Pons (tissue), 1 donor: ENCODE results near the gene ASIC1.

Source experiments
- DNase-seq: peaks from one replicate; pipeline ENCODE4 v3.0.0-alpha.2; 2016; ENCODE audit warnings: low spot score

Gene ASIC1

GRCh38 chr12:50107416-50108268 is 50.2 kb downstream of the ASIC1 start:
- no peak for DNase-seq

- no peak for DNase-seq
These were observed 51.9 kb downstream of the ASIC1 start for GRCh38 chr12:50109319-50109718.

GRCh38 chr12:50110127-50110761 is 52.8 kb downstream of the ASIC1 start:
- no peak for DNase-seq

- DNase-seq, result no peak
These were observed 53.5 kb downstream of the ASIC1 start for GRCh38 chr12:50110762-50111351.

- no peak for DNase-seq
These were observed 53.9 kb downstream of the ASIC1 start for GRCh38 chr12:50111395-50111692.

GRCh38 chr12:50111693-50112455 is 54.5 kb downstream of the ASIC1 start, which contains the start of gene COX14:
Gene COX14, plus strand, starts transcription at chr12:50112236. Its CDS starts 7,808 bp downstream, at chr12:50120044.
- DNase-seq, result peak; percentile 100

- DNase-seq, result peak; percentile 61
These were observed 55.2 kb downstream of the ASIC1 start for GRCh38 chr12:50112456-50113218.

- DNase-seq, result no peak
These were observed 59.7 kb downstream of the ASIC1 start for GRCh38 chr12:50117057-50117622.

- no peak for DNase-seq
These were observed 62.0 kb downstream of the ASIC1 start for GRCh38 chr12:50119387-50119786.

GRCh38 chr12:50120521-50120920 is 63.1 kb downstream of the ASIC1 start:
- no peak for DNase-seq

GRCh38 chr12:50120953-50121352 is 63.6 kb downstream of the ASIC1 start:
- no peak for DNase-seq

GRCh38 chr12:50121641-50122040 is 64.2 kb downstream of the ASIC1 start:
- DNase-seq, result no peak

GRCh38 chr12:50123203-50123602 is 65.8 kb downstream of the ASIC1 start:
- no peak for DNase-seq

GRCh38 chr12:50127546-50127945 is 70.2 kb downstream of the ASIC1 start:
- DNase-seq, result no peak

GRCh38 chr12:50129290-50129689 is 71.9 kb downstream of the ASIC1 start:
- DNase-seq, result no peak

- DNase-seq, result peak; percentile 41
These were observed 75.2 kb downstream of the ASIC1 start for GRCh38 chr12:50132505-50133135.
